Nephron (organoid): ENCODE results near the gene TPM2.

Experiments
- H3K27ac Mint-ChIP-seq, 3 experiments: 2 replicates each; pipeline ENCODE4 v1.8.0; 2020; ENCODE audit warnings: mixed read lengths in 3 of 3, mild to moderate bottlenecking in 2 of 3, moderate library complexity in 1 of 3
- H3K27me3 Mint-ChIP-seq: 2 replicates; pipeline ENCODE4 v1.8.0; 2021; ENCODE audit warnings: low read depth, mild to moderate bottlenecking, moderate library complexity, mixed read lengths
- H3K36me3 Mint-ChIP-seq: 2 replicates; pipeline ENCODE4 v1.8.0; 2020; ENCODE audit warnings: low read depth, mixed read lengths
- H3K4me1 Mint-ChIP-seq: 2 replicates; pipeline ENCODE4 v1.8.0; 2020; ENCODE audit warnings: mixed read lengths
- H3K4me3 Mint-ChIP-seq, 3 experiments: 2 replicates each; pipeline ENCODE4 v1.8.0; 2020; ENCODE audit warnings: mild to moderate bottlenecking in 3 of 3, mixed read lengths in 3 of 3, moderate library complexity in 2 of 3
- H3K9me3 Mint-ChIP-seq: 2 replicates; pipeline ENCODE4 v1.8.0; 2020; ENCODE audit warnings: mixed read lengths
- CTCF ChIP-seq, 3 experiments: fragments of 200-600 bp; sonication (generic); IDR thresholded peaks; one replicate each; pipeline ENCODE4 v1.5.0; 2021; ENCODE audit warnings: antibody characterized with exemption in 3 of 3; ENCODE audit not compliant: unreplicated experiment in 3 of 3

The TPM2 gene

GRCh38 chr9:35686222-35687203, 3.2 kb downstream of the TPM2 start:
- TF ChIP-seq CTCF (IDR thresholded peaks at IDR 0.05; ENCODE audit: unreplicated experiment in 3 of 3), result no peak
- H3K4me1 Mint-ChIP-seq, result peaks cover 60% of the 10 kb centered on the region
- peak overlapping the region; percentile 65 to 76 (median 69) for H3K27ac Mint-ChIP-seq
- peaks cover 43% of the 10 kb centered on the region for H3K36me3 Mint-ChIP-seq
- no peaks in the 10 kb centered on the region for H3K9me3 Mint-ChIP-seq
- peaks cover 3% of the 10 kb centered on the region for H3K27me3 Mint-ChIP-seq
- peak overlapping the region; percentile 69 to 100 (median 95) for H3K4me3 Mint-ChIP-seq

GRCh38 chr9:35685506-35685905, 4.2 kb downstream of the TPM2 start:
- peaks cover 61% of the 10 kb centered on the region for H3K4me1 Mint-ChIP-seq
- no peak overlapping the region for H3K27ac Mint-ChIP-seq
- TF ChIP-seq CTCF (IDR thresholded peaks at IDR 0.05; ENCODE audit: unreplicated experiment in 3 of 3), result no peak
- H3K4me3 Mint-ChIP-seq, result peak overlapping the region in 1 of 3 experiments; percentile 42
- H3K9me3 Mint-ChIP-seq, result no peaks in the 10 kb centered on the region
- H3K36me3 Mint-ChIP-seq, result peaks cover 43% of the 10 kb centered on the region
- peaks cover 3% of the 10 kb centered on the region for H3K27me3 Mint-ChIP-seq

- Mint-ChIP-seq H3K9me3 (no peaks in the 10 kb centered on the region), H3K27me3 (peaks cover 3% of the 10 kb centered on the region), H3K36me3 (peaks cover 43% of the 10 kb centered on the region), H3K4me3 (peak overlapping the region in 1 of 3 experiments; percentile 42), H3K4me1 (peaks cover 61% of the 10 kb centered on the region), H3K27ac (no peak overlapping the region)
- TF ChIP-seq CTCF (IDR thresholded peaks at IDR 0.05; ENCODE audit: unreplicated experiment in 3 of 3), result no peak
Observed at GRCh38 chr9:35684921-35685320, 4.8 kb downstream of the TPM2 start.

GRCh38 chr9:35683323-35683722, 6.4 kb downstream of the TPM2 start:
- no peak for TF ChIP-seq CTCF (IDR thresholded peaks at IDR 0.05; ENCODE audit: unreplicated experiment in 3 of 3)
- Mint-ChIP-seq H3K9me3 (no peaks in the 10 kb centered on the region), H3K36me3 (peaks cover 43% of the 10 kb centered on the region)

GRCh38 chr9:35682520-35683315, 7.0 kb downstream of the TPM2 start:
- no peaks in the 10 kb centered on the region for H3K9me3 Mint-ChIP-seq
- H3K36me3 Mint-ChIP-seq, result peaks cover 43% of the 10 kb centered on the region
- H3K4me1 Mint-ChIP-seq, result peaks cover 53% of the 10 kb centered on the region
- H3K27ac Mint-ChIP-seq, result peak overlapping the region in 2 of 3 experiments; percentile 17 to 40
- no peak overlapping the region for H3K4me3 Mint-ChIP-seq
- H3K27me3 Mint-ChIP-seq, result peaks cover 3% of the 10 kb centered on the region
- TF ChIP-seq CTCF (IDR thresholded peaks at IDR 0.05; ENCODE audit: unreplicated experiment in 3 of 3), result no peak

More at GRCh38 chr9:35683323-35683722, 6.4 kb downstream of the TPM2 start:
- peaks cover 53% of the 10 kb centered on the region for H3K4me1 Mint-ChIP-seq
- H3K4me3 Mint-ChIP-seq, result peak overlapping the region in 1 of 3 experiments; percentile 60
- H3K27me3 Mint-ChIP-seq, result peaks cover 3% of the 10 kb centered on the region
- peak overlapping the region in 2 of 3 experiments; percentile 17 to 52 for H3K27ac Mint-ChIP-seq
